Activated T-cell treated with anti-CD3 and anti-CD28 coated beads, Interleukin-2, amount 50 U/mL, for 24 hours (primary cell): Measurements from ENCODE around the gene SPSB3.
A peak's percentile ranks its signal among the peaks of the same experiment; 100 is the strongest.

Experiments
- DNase-seq: peaks from one replicate; pipeline ENCODE4 v3.0.0-alpha.2; 2020
- H3K27ac Mint-ChIP-seq: 2 replicates; pipeline ENCODE4 v1.8.0; 2020; ENCODE audit warnings: mild to moderate bottlenecking, mixed read lengths
- H3K27me3 Mint-ChIP-seq: 2 replicates; pipeline ENCODE4 v1.8.0; 2020; ENCODE audit warnings: mixed read lengths
- H3K36me3 Mint-ChIP-seq: 2 replicates; pipeline ENCODE4 v1.8.0; 2020; ENCODE audit warnings: low read depth, mixed read lengths
- H3K4me1 Mint-ChIP-seq: 2 replicates; pipeline ENCODE4 v1.8.0; 2020; ENCODE audit warnings: low read depth, mixed read lengths
- H3K4me3 Mint-ChIP-seq: 2 replicates; pipeline ENCODE4 v1.8.0; 2020; ENCODE audit warnings: mild to moderate bottlenecking, moderate library complexity, mixed read lengths
- H3K9me3 Mint-ChIP-seq: 2 replicates; pipeline ENCODE4 v1.8.0; 2020; ENCODE audit warnings: mixed read lengths

Gene SPSB3

GRCh38 chr16:1820096-1820945 lies 38.0 kb upstream of the SPSB3 start:
- Mint-ChIP-seq H3K36me3 (peaks cover 50% of the 10 kb centered on the region), H3K9me3 (no peaks in the 10 kb centered on the region), H3K4me3 (no peak overlapping the region), H3K4me1 (peaks cover 16% of the 10 kb centered on the region), H3K27ac (no peak overlapping the region), H3K27me3 (no peaks in the 10 kb centered on the region)
- DNase-seq, result no peak

GRCh38 chr16:1819611-1820010 lies 37.2 kb upstream of the SPSB3 start:
- H3K36me3 Mint-ChIP-seq, result peaks cover 56% of the 10 kb centered on the region
- no peak for DNase-seq
- H3K27me3 Mint-ChIP-seq, result no peaks in the 10 kb centered on the region
- peaks cover 10% of the 10 kb centered on the region for H3K4me1 Mint-ChIP-seq
- H3K4me3 Mint-ChIP-seq, result no peak overlapping the region
- H3K9me3 Mint-ChIP-seq, result no peaks in the 10 kb centered on the region
- H3K27ac Mint-ChIP-seq, result peak overlapping the region; percentile 52

- H3K36me3 Mint-ChIP-seq, result peaks cover 57% of the 10 kb centered on the region
- DNase-seq, result no peak
Observed at GRCh38 chr16:1818873-1819525, 36.6 kb upstream of the SPSB3 start.

GRCh38 chr16:1818204-1818872 lies 36.0 kb upstream of the SPSB3 start:
- Mint-ChIP-seq H3K4me3 (no peak overlapping the region), H3K4me1 (peaks cover 2% of the 10 kb centered on the region), H3K27me3 (no peaks in the 10 kb centered on the region), H3K27ac (no peak overlapping the region), H3K36me3 (peaks cover 64% of the 10 kb centered on the region), H3K9me3 (no peaks in the 10 kb centered on the region)
- no peak for DNase-seq

More at GRCh38 chr16:1818873-1819525, 36.6 kb upstream of the SPSB3 start:
- Mint-ChIP-seq H3K4me1 (peaks cover 4% of the 10 kb centered on the region), H3K4me3 (no peak overlapping the region), H3K9me3 (no peaks in the 10 kb centered on the region), H3K27me3 (no peaks in the 10 kb centered on the region), H3K27ac (no peak overlapping the region)

- H3K4me1 Mint-ChIP-seq, result peaks cover 8% of the 10 kb centered on the region
- no peak overlapping the region for H3K4me3 Mint-ChIP-seq
- no peaks in the 10 kb centered on the region for H3K9me3 Mint-ChIP-seq
- peak overlapping the region; percentile 29 for H3K27ac Mint-ChIP-seq
- peaks cover 69% of the 10 kb centered on the region for H3K36me3 Mint-ChIP-seq
- no peak for DNase-seq
- no peaks in the 10 kb centered on the region for H3K27me3 Mint-ChIP-seq
Observed at GRCh38 chr16:1817716-1818115, 35.3 kb upstream of the SPSB3 start.

- peak overlapping the region; percentile 29 for H3K27ac Mint-ChIP-seq
- H3K4me3 Mint-ChIP-seq, result no peak overlapping the region
- H3K27me3 Mint-ChIP-seq, result no peaks in the 10 kb centered on the region
- peaks cover 11% of the 10 kb centered on the region for H3K4me1 Mint-ChIP-seq
- peaks cover 70% of the 10 kb centered on the region for H3K36me3 Mint-ChIP-seq
- DNase-seq, result no peak
- no peaks in the 10 kb centered on the region for H3K9me3 Mint-ChIP-seq
Observed at GRCh38 chr16:1817276-1817589, 34.9 kb upstream of the SPSB3 start.

GRCh38 chr16:1816396-1817275 lies 34.3 kb upstream of the SPSB3 start:
- H3K27ac Mint-ChIP-seq, result no peak overlapping the region
- no peak for DNase-seq
- no peaks in the 10 kb centered on the region for H3K9me3 Mint-ChIP-seq
- peaks cover 11% of the 10 kb centered on the region for H3K4me1 Mint-ChIP-seq
- peaks cover 67% of the 10 kb centered on the region for H3K36me3 Mint-ChIP-seq
- H3K4me3 Mint-ChIP-seq, result no peak overlapping the region
- H3K27me3 Mint-ChIP-seq, result no peaks in the 10 kb centered on the region

- no peak for DNase-seq
- no peak overlapping the region for H3K4me3 Mint-ChIP-seq
- H3K9me3 Mint-ChIP-seq, result no peaks in the 10 kb centered on the region
- peaks cover 58% of the 10 kb centered on the region for H3K36me3 Mint-ChIP-seq
- peak overlapping the region; percentile 45 for H3K27ac Mint-ChIP-seq
- peaks cover 11% of the 10 kb centered on the region for H3K4me1 Mint-ChIP-seq
- no peaks in the 10 kb centered on the region for H3K27me3 Mint-ChIP-seq
Observed at GRCh38 chr16:1815461-1815860, 33.1 kb upstream of the SPSB3 start.

GRCh38 chr16:1812732-1813163 lies 30.4 kb upstream of the SPSB3 start:
- H3K36me3 Mint-ChIP-seq, result peaks cover 67% of the 10 kb centered on the region
- H3K27me3 Mint-ChIP-seq, result no peaks in the 10 kb centered on the region
- no peak overlapping the region for H3K4me3 Mint-ChIP-seq
- H3K4me1 Mint-ChIP-seq, result peaks cover 11% of the 10 kb centered on the region
- H3K9me3 Mint-ChIP-seq, result no peaks in the 10 kb centered on the region
- peak overlapping the region; percentile 74 for H3K27ac Mint-ChIP-seq
- DNase-seq, result peak; percentile 53

- peaks cover 72% of the 10 kb centered on the region for H3K36me3 Mint-ChIP-seq
Observed at GRCh38 chr16:1810536-1810935, 28.2 kb upstream of the SPSB3 start.

GRCh38 chr16:1810106-1810505 lies 27.7 kb upstream of the SPSB3 start:
- H3K36me3 Mint-ChIP-seq, result peaks cover 72% of the 10 kb centered on the region
- DNase-seq, result no peak
- H3K27me3 Mint-ChIP-seq, result no peaks in the 10 kb centered on the region
- no peaks in the 10 kb centered on the region for H3K9me3 Mint-ChIP-seq
- no peak overlapping the region for H3K27ac Mint-ChIP-seq
- H3K4me3 Mint-ChIP-seq, result no peak overlapping the region
- H3K4me1 Mint-ChIP-seq, result peaks cover 11% of the 10 kb centered on the region

More at GRCh38 chr16:1810536-1810935, 28.2 kb upstream of the SPSB3 start:
- H3K27me3 Mint-ChIP-seq, result no peaks in the 10 kb centered on the region
- H3K4me1 Mint-ChIP-seq, result peaks cover 11% of the 10 kb centered on the region
- no peak for DNase-seq
- no peaks in the 10 kb centered on the region for H3K9me3 Mint-ChIP-seq
- no peak overlapping the region for H3K4me3 Mint-ChIP-seq
- no peak overlapping the region for H3K27ac Mint-ChIP-seq

- Mint-ChIP-seq H3K4me1 (peaks cover 11% of the 10 kb centered on the region), H3K36me3 (peaks cover 76% of the 10 kb centered on the region)
Observed at GRCh38 chr16:1809281-1809801, 27.0 kb upstream of the SPSB3 start.

GRCh38 chr16:1808691-1809090 lies 26.3 kb upstream of the SPSB3 start:
- H3K9me3 Mint-ChIP-seq, result no peaks in the 10 kb centered on the region
- DNase-seq, result no peak
- H3K36me3 Mint-ChIP-seq, result peaks cover 75% of the 10 kb centered on the region
- H3K4me3 Mint-ChIP-seq, result no peak overlapping the region
- no peak overlapping the region for H3K27ac Mint-ChIP-seq
- no peaks in the 10 kb centered on the region for H3K27me3 Mint-ChIP-seq
- H3K4me1 Mint-ChIP-seq, result peaks cover 11% of the 10 kb centered on the region

More at GRCh38 chr16:1809281-1809801, 27.0 kb upstream of the SPSB3 start:
- Mint-ChIP-seq H3K27me3 (no peaks in the 10 kb centered on the region), H3K9me3 (no peaks in the 10 kb centered on the region), H3K4me3 (no peak overlapping the region), H3K27ac (no peak overlapping the region)
- no peak for DNase-seq

- Mint-ChIP-seq H3K36me3 (peaks cover 66% of the 10 kb centered on the region), H3K27me3 (no peaks in the 10 kb centered on the region), H3K9me3 (no peaks in the 10 kb centered on the region), H3K4me3 (no peak overlapping the region), H3K4me1 (peaks cover 2% of the 10 kb centered on the region), H3K27ac (no peak overlapping the region)
- no peak for DNase-seq
Observed at GRCh38 chr16:1807626-1808025, 25.3 kb upstream of the SPSB3 start.
